Neural cell (in vitro differentiated cells): Measurements from ENCODE around the gene PPM1D. TPM values are rescaled to one million over a fixed set of nuclear protein-coding genes. Genes with fewer than 3 reads are reported as not detected.

Source experiments
- H2AFZ ChIP-seq: fragments of 200-600, 300-800 bp; sonication (generic), shearing (Covaris generic); 2 replicates; pipeline ENCODE4 v1.6.0; 2014; ENCODE audit warnings: low read depth, mild to moderate bottlenecking, antibody characterized with exemption, low read length, moderate library complexity
- H3F3A ChIP-seq: fragments of 200-600 bp; shearing (Covaris generic); 2 replicates; pipeline ENCODE4 v1.6.1; 2016; ENCODE audit warnings: mild to moderate bottlenecking, moderate library complexity, mixed read lengths, antibody characterized with exemption, low read length; ENCODE audit not compliant: insufficient read depth, poor library complexity, severe bottlenecking
- H3K27ac ChIP-seq: fragments of 200-600, 300-800 bp; sonication (generic), shearing (Covaris generic); 2 replicates; pipeline ENCODE4 v1.5.1; 2014; ENCODE audit warnings: mild to moderate bottlenecking, low read length, moderate library complexity
- H3K27me3 ChIP-seq: fragments of 300-800, 200-600 bp; sonication (generic), shearing (Covaris generic); 2 replicates; pipeline ENCODE4 v1.6.0; 2014; ENCODE audit warnings: mild to moderate bottlenecking, low read depth, low read length, moderate library complexity; ENCODE audit not compliant: insufficient read depth
- H3K36me3 ChIP-seq: fragments of 300-800, 200-600 bp; sonication (generic), shearing (Covaris generic); 2 replicates; pipeline ENCODE4 v1.5.1; 2014; ENCODE audit warnings: mild to moderate bottlenecking, antibody characterized with exemption, low read length, moderate library complexity; ENCODE audit not compliant: insufficient read depth
- H3K4me2 ChIP-seq: fragments of 300-800, 200-600 bp; sonication (generic), shearing (Covaris generic); 2 replicates; pipeline ENCODE4 v1.6.0; 2014; ENCODE audit warnings: mild to moderate bottlenecking, low read length
- H3K4me3 ChIP-seq: fragments of 300-800, 200-600 bp; sonication (generic), shearing (Covaris generic); 2 replicates; pipeline ENCODE4 v1.5.1; 2014; ENCODE audit warnings: mild to moderate bottlenecking, low read length, moderate library complexity
- H3K79me2 ChIP-seq: fragments of 200-600 bp; shearing (Covaris generic); replicated peaks from 2 replicates; pipeline ENCODE4 v1.6.0; 2014; ENCODE audit warnings: mild to moderate bottlenecking, low read length, moderate library complexity; ENCODE audit not compliant: insufficient read depth
- H3K9ac ChIP-seq: fragments of 300-800, 200-600 bp; sonication (generic), shearing (Covaris generic); 2 replicates; pipeline ENCODE4 v1.6.1; 2016; ENCODE audit warnings: mild to moderate bottlenecking, low read length, mixed read lengths
- H3K9me2 ChIP-seq: fragments of 200-600 bp; shearing (Covaris generic); 2 replicates; pipeline ENCODE4 v1.6.1; 2016; ENCODE audit warnings: mild to moderate bottlenecking, low read length, mixed read lengths; ENCODE audit not compliant: insufficient read depth
- H3K9me3 ChIP-seq: fragments of 200-600, 300-800 bp; sonication (generic), shearing (Covaris generic); 2 replicates; pipeline ENCODE4 v1.6.1; 2016; ENCODE audit warnings: mild to moderate bottlenecking, mixed run types, low read length, moderate library complexity, mixed read lengths
- H4K20me1 ChIP-seq: fragments of 200-600 bp; shearing (Covaris generic); 2 replicates; pipeline ENCODE4 v1.6.1; 2016; ENCODE audit warnings: mild to moderate bottlenecking, mixed run types; ENCODE audit not compliant: insufficient read depth
- CTCF ChIP-seq: fragments of 450-650 bp; IDR thresholded peaks from 2 replicates; pipeline ENCODE4 v1.5.1; 2014; ENCODE audit warnings: antibody characterized with exemption, mild to moderate bottlenecking, moderate library complexity; ENCODE audit not compliant: poor library complexity, severe bottlenecking
- EP300 ChIP-seq: fragments of 450-650 bp; conservative IDR thresholded peaks from 2 replicates; pipeline ENCODE4 v1.6.1; 2014; ENCODE audit warnings: antibody characterized with exemption, mild to moderate bottlenecking, moderate library complexity; ENCODE audit not compliant: poor library complexity, severe bottlenecking
- polyA plus RNA-seq: library from polyadenylated mRNA; depleted of rRNA; stranded (reverse); fragments of >200 nt; gene quantifications from 2 replicates; pipeline ENCODE4 v1.2.3, GENCODE V29; 2014
- small RNA-seq, 3 experiments: library from RNA; depleted of rRNA; stranded (forward); fragments of <200 nt; gene quantifications; one replicate each; pipeline ENCODE3, GENCODE V24; 2012

PPM1D gene
- polyA plus RNA-seq, 1 donor from 2014 or later, result 14.7 TPM

- H3K4me2 ChIP-seq, result no peak overlapping the region
- no peak overlapping the region for H2AFZ ChIP-seq
- H3K79me2 ChIP-seq, result no peaks in the 10 kb centered on the region
- no peaks in the 10 kb centered on the region for H3K9me2 ChIP-seq
- no peaks in the 10 kb centered on the region for H3K27me3 ChIP-seq
- no peak overlapping the region for H3K9ac ChIP-seq
- H3K4me3 ChIP-seq, result no peak overlapping the region
- H4K20me1 ChIP-seq, result no peaks in the 10 kb centered on the region
- H3K9me3 ChIP-seq, result no peaks in the 10 kb centered on the region
- TF ChIP-seq CTCF (no peak), EP300 (no peak)
- H3K36me3 ChIP-seq, result no peaks in the 10 kb centered on the region
- no peaks in the 10 kb centered on the region for H3F3A ChIP-seq
- no peak overlapping the region for H3K27ac ChIP-seq
Measured at GRCh38 chr17:60713608-60714007, 113.6 kb downstream of the PPM1D start.

Small RNA genes lying within 50 kb of the gene (small RNA-seq; reads per million reads assigned to genes)
- 0 reads per million in 3 experiments for gene AC011921.2
- 0 reads per million in 3 experiments for gene RN7SL606P
- 0 reads per million in 3 experiments for gene RNU6-623P

Other genes starting within 250 kb of the PPM1D start
- 25.7 and 27.7 TPM in 2 replicates for gene USP32, start 208.1 kb upstream of the PPM1D start, polyA plus RNA-seq
- gene CHCT1, start 177.7 kb upstream of the PPM1D start, polyA plus RNA-seq, result not detected in 2 replicates
- 36.0 and 40.4 TPM in 2 replicates for gene APPBP2, start 74.0 kb upstream of the PPM1D start, polyA plus RNA-seq
- gene BCAS3, start 77.7 kb downstream of the PPM1D start, polyA plus RNA-seq, result 17.2 and 21.6 TPM in 2 replicates